Upper lobe of left lung (tissue), 4 donors: Measurements from ENCODE around the gene RFWD3.

Source experiments
- CTCF ChIP-seq, 6 experiments: fragments of 450-650 bp in 4 of 6; fragments of 200-600 bp in 2 of 6; sonication (generic) in 2 of 6; IDR thresholded peaks; one replicate each; pipeline ENCODE4 v1.5.1; 2016 to 2019; ENCODE audit warnings: antibody characterized with exemption in 6 of 6
- POLR2A ChIP-seq, 4 donors: fragments of 450-650 bp; IDR thresholded peaks; one replicate each; pipeline ENCODE4 v1.5.1; 2016 to 2017; ENCODE audit warnings: antibody characterized with exemption in 4 of 4, mild to moderate bottlenecking in 2 of 4
- POLR2AphosphoS5 ChIP-seq, 2 donors: sonication (generic); formaldehyde crosslinking; IDR thresholded peaks; one replicate each; pipeline ENCODE4 v1.5.1; 2017; ENCODE audit warnings: antibody characterized with exemption in 2 of 2

DNA sequence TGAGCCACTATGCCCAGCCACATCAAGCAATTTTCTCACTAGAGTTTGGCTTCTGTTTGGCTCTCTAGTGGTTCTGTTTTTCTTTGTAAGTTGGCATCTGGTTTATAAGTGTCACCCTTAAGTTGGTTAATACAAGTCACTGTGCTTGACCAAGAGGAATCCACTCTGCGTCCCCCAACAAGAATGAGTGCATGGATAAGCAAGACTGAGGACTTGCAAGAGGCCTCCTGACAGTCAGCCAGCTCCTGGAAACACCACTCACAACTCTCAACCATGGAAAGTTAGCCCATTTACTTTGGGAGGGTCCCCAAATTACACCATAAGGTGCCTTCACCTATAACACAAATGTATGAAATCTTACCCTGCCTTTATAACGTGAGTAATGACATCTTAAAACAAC, 7.6 kb downstream of the RFWD3 start:
- TF ChIP-seq POLR2A (IDR thresholded peaks at IDR 0.05) (no peak), CTCF (IDR thresholded peaks at IDR 0.05) (no peak), POLR2AphosphoS5 (IDR thresholded peaks at IDR 0.05) (no peak)
